NCI-H82 treated with DMSO at 0.1 percent for 48 hours (cell line): ENCODE measurements around the gene ST6GALNAC3.

Source experiments
- DNase-seq: peaks from one replicate; lab custom pipeline; 2025; ENCODE audit not compliant: unreplicated experiment; lab: John Stamatoyannopoulos, UW

Gene ST6GALNAC3

GRCh38 chr1:76669624-76670315 lies 595.2 kb downstream of the ST6GALNAC3 start:
- no peak for DNase-seq

- no peak for DNase-seq
Measured at GRCh38 chr1:76674689-76675210, 600.2 kb downstream of the ST6GALNAC3 start.

GRCh38 chr1:76677416-76678405 lies 603.2 kb downstream of the ST6GALNAC3 start:
- DNase-seq, result no peak

- DNase-seq, result no peak
Measured at GRCh38 chr1:76679534-76680152, 605.1 kb downstream of the ST6GALNAC3 start.

DNA sequence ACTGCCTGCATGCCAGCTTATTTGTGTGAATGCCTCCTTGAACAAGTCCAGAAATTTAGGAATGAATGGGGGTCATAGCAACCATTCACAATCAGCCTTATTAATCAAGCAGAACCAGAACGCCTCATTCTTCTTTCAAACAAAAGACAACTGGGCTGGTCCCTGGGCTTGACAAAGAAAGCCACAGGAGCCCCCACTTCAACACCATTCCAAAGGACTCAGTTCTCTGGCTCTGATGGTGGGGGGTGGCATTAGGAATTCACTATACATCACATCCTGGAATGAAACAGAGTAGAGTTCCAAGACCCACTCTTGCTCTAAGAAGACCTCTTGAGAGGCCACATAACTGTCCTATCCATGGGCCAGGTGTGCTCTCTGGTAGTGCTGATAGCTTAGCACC lies 606.1 kb downstream of the ST6GALNAC3 start:
- no peak for DNase-seq

DNA sequence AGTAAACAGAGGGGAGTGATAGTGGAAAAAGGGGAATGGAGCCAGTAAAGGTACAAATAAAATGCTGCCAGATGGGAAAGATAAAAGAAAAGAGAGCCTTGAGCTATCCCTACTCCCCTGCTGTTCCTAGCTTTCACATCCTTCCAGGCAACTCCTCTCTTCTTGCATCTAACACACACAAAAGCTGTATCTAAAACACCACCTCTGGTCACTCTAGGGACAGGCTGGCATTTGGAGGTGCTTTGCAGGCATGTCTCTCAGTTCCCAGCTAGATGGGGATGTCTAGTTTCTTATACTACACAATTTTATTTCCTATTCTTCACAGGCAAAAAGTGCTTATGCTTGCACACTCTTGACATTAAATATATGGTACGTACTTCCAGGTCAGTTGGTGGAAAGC lies 607.6 kb downstream of the ST6GALNAC3 start:
- DNase-seq, result no peak
